ENCODE measurements around the gene SPEF1. TPM values are rescaled to one million over a fixed set of nuclear protein-coding genes. Genes with fewer than 3 reads are reported as not detected.
A peak's percentile ranks its signal among the peaks of the same experiment; 100 is the strongest.

SPEF1 gene
- total RNA-seq, 1 experiment from 2014 or later, result 0.46 TPM

GRCh38 chr20:3767427-3768341, 13.6 kb downstream of the SPEF1 start, which contains the start of gene ADISSP:
Gene ADISSP, minus strand, starts transcription at chr20:3767753. Its CDS starts 7,653 bp downstream, at chr20:3760100.
- DNase-seq (ENCODE audit: low read depth), result peak; percentile 98

DNA sequence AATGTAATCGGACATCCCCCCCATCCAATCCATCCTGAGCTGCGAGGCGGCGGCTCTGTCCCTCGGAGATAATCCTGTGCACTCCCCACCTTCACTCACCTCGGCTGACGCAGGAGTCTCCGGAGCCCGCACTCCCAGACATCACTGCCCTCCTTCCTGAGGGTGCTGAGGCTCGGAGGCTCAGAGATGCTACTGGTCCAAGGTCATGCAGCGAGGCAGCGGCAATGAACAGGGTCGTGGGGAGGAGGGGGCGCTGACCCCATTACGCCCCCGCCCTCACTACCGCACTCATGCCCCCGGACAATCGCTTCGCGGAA, 14.2 kb downstream of the SPEF1 start:
- DNase-seq (ENCODE audit: low read depth), result no peak

DNA sequence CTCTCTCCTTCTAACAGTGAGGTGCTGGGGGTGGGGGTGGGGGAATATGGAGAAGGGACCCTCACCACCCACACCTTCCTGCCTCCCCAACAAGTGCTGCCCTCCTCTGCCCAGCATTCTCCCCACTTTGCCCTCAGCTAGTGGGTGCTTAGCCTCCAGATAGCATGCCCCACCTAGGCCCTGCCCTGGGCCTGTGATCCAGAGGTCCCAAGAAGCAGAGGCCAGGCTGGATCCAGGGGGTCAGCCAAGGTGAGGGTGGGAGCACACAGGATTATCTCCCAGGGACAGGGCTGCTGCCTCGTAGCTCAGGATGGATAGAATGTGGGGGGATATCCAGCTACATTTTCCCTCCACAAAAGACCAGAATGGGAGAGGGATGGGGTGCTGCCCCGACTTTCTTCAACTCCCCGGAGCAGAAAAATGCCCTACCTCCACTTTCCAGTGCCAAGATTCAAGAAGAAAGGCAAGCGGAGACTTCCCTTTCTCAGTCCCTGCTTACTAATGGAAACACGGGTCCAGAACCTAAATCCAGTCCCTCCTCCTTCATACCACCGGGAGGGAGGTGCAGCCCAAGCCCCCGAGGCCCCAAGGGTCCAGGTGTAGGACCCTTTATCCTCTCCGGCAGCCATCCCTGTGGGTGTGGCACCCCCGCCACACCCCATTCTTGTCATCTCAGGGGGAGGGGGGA, 14.7 kb downstream of the SPEF1 start:
- no peak for DNase-seq (ENCODE audit: low read depth)

DNA sequence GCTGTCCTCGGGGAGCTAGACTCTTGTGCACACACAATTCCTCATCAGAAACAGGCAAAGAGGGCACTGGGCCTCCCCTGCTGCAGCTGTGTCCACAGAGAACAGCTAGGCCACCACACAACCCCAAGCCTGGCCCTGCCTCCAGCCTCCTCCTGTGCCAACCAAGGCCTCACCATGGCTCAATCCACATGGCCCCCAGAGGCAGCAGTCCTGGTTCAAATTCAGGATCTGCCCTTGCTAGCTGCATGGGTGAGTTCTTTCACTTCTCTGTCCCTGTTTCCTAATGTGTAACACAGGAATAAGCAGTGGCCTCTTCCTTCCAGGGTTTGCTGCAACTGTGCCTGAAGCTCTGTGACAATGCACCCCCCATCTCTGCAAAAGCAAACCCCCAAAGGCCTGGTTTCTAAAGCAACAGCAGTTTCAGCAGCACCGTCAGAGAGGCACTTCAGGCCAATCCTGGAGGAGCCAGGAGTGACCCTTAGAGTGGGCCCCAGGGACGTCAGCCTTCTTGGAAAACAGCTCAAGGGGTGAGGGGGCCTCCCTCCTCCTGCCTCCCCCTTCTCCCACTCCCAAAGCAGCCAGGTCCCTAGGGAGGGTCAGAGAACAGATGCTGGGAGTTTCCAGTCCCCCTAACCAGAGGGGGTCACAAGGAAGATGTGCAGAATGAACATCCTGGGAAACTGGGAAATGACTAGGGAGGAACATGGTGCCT, 15.9 kb downstream of the SPEF1 start:
- DNase-seq (ENCODE audit: low read depth), result no peak

- DNase-seq (ENCODE audit: low read depth), result no peak
Observed at GRCh38 chr20:3764659-3765058, 16.6 kb downstream of the SPEF1 start.

GRCh38 chr20:3763671-3764601, 17.3 kb downstream of the SPEF1 start:
- DNase-seq (ENCODE audit: low read depth), result no peak

DNA sequence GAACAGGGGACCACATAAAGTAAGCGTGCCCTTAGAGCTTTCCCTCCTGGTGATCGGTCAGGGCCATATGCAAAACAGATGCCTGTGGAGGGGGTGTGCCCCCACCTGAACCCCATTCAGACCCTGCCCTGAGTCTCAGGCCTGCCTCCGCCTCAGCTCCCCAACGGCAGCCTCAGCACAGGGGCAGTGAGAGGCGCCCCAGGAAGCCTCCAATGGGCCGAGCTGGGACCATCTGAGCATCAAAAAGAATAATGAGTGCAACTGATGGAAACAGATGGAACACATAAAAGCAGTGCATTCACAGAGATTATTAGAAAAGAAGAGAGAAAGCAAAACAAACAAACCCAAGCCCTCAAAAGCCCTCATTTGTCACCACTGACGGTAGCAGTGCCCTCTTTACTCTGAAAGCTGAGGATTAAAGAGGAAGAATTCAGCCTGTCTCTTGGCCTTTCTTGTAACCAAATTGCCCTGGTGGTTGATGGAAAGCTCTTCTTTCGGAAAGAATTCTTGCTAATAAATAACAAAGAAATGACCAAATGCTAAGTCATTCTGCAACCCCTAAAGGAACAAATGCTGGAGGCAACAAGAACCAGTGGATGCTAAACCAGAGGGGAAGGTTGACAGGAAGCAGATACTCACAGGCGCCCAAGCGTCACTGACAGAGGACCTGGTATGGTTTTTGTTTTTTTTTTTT, 20.4 kb downstream of the SPEF1 start:
- DNase-seq (ENCODE audit: low read depth), result no peak

DNA sequence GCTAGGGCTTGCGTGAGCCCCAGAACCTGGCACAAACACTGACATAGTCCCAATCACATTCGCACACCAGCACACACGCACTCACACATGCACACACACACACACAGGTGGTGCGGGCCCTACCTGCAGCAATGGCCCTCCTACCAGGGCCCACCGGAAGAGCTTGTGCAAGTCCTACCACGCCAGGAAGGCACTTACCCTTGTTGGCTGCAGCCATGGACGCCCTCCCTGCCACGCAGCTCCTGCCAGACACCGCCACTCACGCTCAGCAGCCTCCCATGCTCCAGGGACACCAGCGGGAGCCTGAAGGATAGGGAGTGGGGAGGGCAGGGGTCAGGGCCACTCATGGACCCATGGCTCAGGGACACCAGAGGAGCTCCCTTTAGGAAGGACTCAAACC, 21.4 kb downstream of the SPEF1 start:
- DNase-seq (ENCODE audit: low read depth), result no peak

- no peak for DNase-seq (ENCODE audit: low read depth)
Observed at GRCh38 chr20:3759316-3759823, 21.9 kb downstream of the SPEF1 start.

DNA sequence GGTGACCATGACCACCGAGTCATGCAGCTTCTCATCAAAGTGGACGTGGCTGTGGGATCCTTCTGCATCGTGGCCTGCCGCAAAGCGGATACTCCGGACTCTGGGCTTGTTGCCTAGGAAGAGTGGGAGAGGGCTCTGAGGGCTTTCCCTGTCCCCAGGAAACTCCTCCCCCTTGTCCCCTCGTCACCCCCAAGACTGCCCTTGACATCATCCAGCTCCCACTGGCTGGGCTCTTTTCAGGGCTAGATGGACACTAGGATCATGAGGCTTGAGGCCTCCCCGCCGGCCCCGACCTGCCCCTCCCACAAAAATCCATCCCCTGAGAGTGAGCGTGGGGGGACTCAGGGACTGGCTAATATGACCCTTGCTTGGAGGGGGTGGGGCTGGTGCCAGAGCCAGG, 22.7 kb downstream of the SPEF1 start:
- DNase-seq (ENCODE audit: low read depth), result no peak

GRCh38 chr20:3757268-3757667, 24.0 kb downstream of the SPEF1 start:
- DNase-seq (ENCODE audit: low read depth), result no peak

DNA sequence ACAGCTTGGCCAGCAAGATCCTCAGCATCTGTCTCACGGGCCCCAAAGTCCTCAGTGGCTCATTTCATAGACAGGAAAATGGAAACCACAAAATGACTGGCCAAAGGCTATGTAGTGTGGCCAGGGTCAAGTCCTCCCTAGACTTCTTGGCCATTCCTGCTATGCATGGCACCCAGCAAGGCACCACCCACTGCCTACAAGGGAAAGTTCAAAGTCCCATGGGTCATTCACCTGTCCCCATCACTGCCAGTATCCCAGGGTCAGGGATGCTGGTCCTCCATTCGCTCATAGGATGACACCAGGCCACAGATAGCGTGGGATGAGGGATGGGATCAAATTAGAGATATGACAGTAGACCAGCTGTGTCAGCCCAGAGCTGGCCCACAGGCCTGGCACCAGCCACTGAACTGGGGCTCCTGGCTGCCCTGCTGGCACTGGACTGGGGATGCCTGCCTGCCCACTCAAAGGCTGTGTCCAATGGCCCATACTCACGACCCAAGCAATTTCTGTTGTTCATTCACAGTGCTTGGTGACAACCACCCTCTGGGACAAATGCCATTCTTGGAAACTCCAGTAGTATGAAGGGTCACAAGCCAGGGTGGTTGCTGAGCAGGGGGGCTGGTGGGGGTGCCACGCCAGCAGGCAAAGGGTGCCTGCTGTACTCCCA, 25.3 kb downstream of the SPEF1 start:
- no peak for DNase-seq (ENCODE audit: low read depth)

DNA sequence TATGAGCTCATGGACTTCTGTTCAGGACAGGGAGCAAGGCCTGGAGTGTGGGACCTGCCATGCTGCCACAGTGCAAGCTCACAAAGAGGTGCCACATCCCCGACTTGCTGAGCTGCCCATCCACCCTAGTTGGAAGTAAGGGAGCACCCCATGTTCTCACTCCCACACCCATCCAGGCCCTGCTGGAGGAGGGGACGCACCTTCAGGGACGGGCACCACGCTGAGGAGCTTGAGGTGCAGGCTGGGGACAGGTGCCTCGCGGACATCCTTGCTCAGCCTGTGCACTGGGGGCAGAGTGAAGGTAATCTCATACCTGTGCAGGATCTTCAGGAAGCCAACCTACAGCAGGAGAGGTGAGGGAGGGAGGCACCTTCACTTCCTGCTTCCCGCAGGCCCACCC, 26.0 kb downstream of the SPEF1 start:
- no peak for DNase-seq (ENCODE audit: low read depth)

GRCh38 chr20:3754276-3754630, 27.0 kb downstream of the SPEF1 start:
- no peak for DNase-seq (ENCODE audit: low read depth)

DNA sequence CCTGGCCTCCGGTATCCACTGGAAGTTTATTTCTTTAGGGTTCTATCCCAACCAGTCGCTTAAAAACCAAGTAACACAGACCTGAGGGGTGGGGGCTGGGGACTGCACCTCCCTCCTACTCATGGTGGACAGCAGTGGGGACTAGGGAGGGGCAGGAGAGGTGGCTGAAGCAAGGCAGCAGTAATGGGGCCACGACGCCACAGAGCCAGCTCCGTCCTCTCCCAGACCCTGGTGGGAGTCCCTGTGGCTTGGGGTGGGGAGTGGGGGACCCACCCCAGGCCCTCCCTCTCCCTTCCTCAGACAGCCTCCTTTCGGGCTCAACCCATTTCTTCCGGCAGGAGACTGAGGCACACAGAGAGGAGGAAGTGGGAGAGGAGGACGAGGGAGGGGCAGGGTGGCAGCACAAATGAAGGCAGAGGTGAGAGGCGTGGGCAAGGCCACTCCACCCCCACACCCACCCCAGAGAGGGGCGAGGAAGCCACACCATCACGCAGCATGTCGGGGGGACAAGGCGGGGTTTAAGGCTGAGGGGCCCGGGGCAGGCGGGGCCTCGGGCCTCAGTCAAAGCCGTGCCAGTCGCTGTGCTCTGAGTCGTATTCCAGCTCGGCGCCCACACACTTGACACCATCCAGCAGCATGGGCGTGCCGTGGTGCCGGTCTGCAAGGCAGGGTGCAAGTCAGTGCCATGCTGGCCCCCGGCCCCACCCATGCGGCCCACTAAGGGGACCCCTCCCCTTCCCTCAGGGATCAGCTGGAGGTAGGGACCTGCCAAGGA, 27.6 kb downstream of the SPEF1 start:
- DNase-seq (ENCODE audit: low read depth), result no peak

GRCh38 chr20:3753098-3753497, 28.1 kb downstream of the SPEF1 start:
- peak; percentile 58 for DNase-seq (ENCODE audit: low read depth)

DNA sequence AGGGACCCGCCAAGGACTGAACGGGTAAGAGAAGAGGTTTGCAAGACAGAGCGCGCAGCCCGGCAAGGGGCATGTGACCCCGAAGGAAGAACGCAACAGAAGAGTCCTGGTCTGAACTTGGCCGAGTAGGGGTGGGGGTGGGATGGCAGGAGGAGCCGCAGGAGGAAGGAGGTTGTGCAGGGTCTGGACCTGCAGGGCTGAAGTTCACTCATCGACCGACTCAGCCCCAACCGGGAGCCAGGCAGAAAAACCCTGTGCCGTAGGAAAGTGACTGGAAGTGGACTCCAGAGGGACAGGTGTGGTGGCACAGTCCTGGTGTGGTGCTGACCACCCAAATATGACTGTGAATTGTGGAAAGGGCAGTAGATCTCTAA, 28.9 kb downstream of the SPEF1 start:
- DNase-seq (ENCODE audit: low read depth), result no peak

DNA sequence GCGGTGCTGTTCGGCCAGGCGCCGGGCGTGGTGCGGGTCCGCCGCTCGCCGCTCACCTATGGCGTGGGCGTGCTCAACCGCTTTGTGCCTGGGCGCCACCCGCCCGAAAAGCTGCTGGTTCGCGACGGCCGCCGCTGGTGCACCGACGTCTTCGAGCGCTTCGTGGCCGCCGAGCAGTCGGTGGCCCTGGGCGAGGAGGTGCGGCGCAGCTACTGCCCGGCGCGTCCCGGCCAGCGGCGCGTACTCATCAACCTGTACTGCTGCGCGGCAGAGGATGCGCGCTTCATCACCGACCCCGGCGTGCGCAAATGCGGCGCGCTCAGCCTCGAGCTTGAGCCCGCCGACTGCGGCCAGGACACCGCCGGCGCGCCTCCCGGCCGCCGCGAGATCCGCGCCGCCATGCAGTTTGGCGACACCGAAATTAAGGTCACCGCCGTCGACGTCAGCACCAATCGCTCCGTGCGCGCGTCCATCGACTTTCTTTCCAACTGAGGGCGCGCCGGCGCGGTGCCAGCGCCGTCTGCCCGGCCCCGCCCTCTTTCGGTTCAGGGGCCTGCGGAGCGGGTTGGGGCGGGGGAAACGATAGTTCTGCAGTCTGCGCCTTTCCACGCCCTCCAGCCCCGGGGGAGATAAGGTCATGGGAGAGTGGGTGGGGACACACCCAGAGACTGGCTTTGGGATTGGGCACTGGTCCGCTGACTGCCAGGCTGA, 29.4 kb downstream of the SPEF1 start:
- no peak for DNase-seq (ENCODE audit: low read depth)

DNA sequence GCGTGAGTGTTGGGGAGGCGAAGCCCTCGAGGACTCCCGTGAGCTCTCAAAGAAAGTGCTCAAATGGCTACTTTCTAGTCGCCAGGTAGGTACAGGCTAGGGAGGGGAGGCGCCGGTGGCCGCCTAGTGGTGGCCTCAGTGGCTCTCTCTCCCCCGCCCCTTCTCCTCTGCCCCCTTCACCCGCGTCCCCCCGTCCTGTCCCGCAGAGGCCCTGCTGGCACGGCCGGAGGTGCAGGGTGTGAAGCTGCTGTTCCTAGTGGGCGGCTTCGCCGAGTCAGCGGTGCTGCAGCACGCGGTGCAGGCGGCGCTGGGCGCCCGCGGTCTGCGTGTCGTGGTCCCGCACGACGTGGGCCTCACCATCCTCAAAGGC, 30.0 kb downstream of the SPEF1 start:
- DNase-seq (ENCODE audit: low read depth), result no peak
